Measurements from ENCODE around the gene LGALS3BP.

GRCh38 chr17:78946631-78947030, 33.1 kb downstream of the LGALS3BP start:
- TF ChIP-seq CTCF (IDR thresholded peaks at IDR 0.05) (no peak), POLR2A (IDR thresholded peaks at IDR 0.05) (no peak)

Measured in Peyer's patch (tissue), 4 donors.